LoVo (cell line): ENCODE measurements around the gene KLHDC10.
"Not testable (repeated sequence)": the region's sequence is repeated elsewhere in the genome, so short reads cannot be mapped to it uniquely, and the experiment has no call there.

ENCODE experiments used
- DNase-seq: peaks from one replicate; pipeline ENCODE4 v3.0.0-alpha.2; 2016; ENCODE audit warnings: low spot score

The KLHDC10 gene

GRCh38 chr7:130156140-130156539 lies 85.8 kb downstream of the KLHDC10 start:
- no peak for DNase-seq

GRCh38 chr7:130157700-130158099 lies 87.4 kb downstream of the KLHDC10 start:
- no peak for DNase-seq

GRCh38 chr7:130160023-130160422 lies 89.7 kb downstream of the KLHDC10 start:
- no peak for DNase-seq

GRCh38 chr7:130160455-130160854 lies 90.1 kb downstream of the KLHDC10 start:
- no peak for DNase-seq

- DNase-seq = no peak
These were observed 91.9 kb downstream of the KLHDC10 start for GRCh38 chr7:130162196-130162595.

- no peak for DNase-seq
These were observed 104.1 kb downstream of the KLHDC10 start for GRCh38 chr7:130174237-130174959.

- no peak for DNase-seq
These were observed 107.9 kb downstream of the KLHDC10 start for GRCh38 chr7:130178251-130178650.

- DNase-seq = no peak
These were observed 109.3 kb downstream of the KLHDC10 start for GRCh38 chr7:130179631-130180030.

GRCh38 chr7:130180571-130181262 lies 110.4 kb downstream of the KLHDC10 start:
- DNase-seq = no peak

- no peak for DNase-seq
These were observed 110.9 kb downstream of the KLHDC10 start for GRCh38 chr7:130181263-130181605.

- no peak for DNase-seq
These were observed 112.7 kb downstream of the KLHDC10 start for GRCh38 chr7:130182990-130183389.

GRCh38 chr7:130184349-130184748 lies 114.0 kb downstream of the KLHDC10 start:
- DNase-seq = not testable (repeated sequence)
